ENCODE measurements around the gene GCSH.

Gene GCSH

DNA sequence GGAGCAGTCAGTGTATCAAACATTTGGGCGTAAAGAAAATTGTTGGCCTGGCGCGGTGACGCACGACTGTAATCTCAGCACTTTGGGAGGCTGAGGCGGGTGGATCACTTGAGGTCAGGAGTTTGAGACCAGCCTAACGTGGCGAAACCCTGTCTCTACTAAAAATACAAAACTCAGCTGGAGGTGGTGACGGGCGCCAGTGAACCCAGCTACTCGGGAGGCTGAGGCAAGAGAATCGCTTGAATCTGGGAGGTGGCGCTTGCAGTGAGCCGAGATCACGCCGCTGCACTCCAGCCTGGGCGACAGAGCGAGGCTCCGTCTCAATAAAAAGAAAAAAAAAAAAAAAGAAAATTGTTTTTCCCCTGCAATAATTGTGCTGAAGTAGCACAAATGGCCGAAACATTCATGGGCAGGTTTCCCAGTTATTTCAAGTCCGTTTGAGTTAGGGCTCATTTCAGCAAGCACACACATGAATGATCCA is 1.4 kb downstream of the GCSH start:
- Histone ChIP-seq H3K18ac (ENCODE audit: low read depth in 1 of 2, low read length in 2 of 2) (peak overlapping the region in 1 of 2 experiments; percentile 2), H3K27me3 (ENCODE audit: control insufficient read depth in 1 of 2, insufficient read depth in 1 of 2, low read length in 2 of 2) (no peaks in the 10 kb centered on the region), H3K23ac (ENCODE audit: low read length in 2 of 2) (no peak overlapping the region), H3K9ac (ENCODE audit: low read length) (peak overlapping the region; percentile 89), H4K8ac (ENCODE audit: low read length) (no peak overlapping the region), H3K14ac (ENCODE audit: low read length in 2 of 2) (no peak overlapping the region), H3K4me1 (ENCODE audit: control insufficient read depth, insufficient read depth, low read depth, low read length) (peaks cover 4% of the 10 kb centered on the region), H3K4me3 (ENCODE audit: insufficient read depth in 1 of 2, low read depth in 1 of 2, low read length in 2 of 2) (peak overlapping the region in 1 of 2 experiments; percentile 87), H3K36me3 (ENCODE audit: control insufficient read depth in 1 of 2, insufficient read depth in 2 of 2, low read depth in 1 of 2, low read length in 2 of 2) (peaks cover 3 to 5% of the 10 kb centered on the region in 2 experiments), H2BK12ac (ENCODE audit: low read length in 2 of 2) (no peak overlapping the region), H2AK5ac (ENCODE audit: low read length, severe bottlenecking) (no peak overlapping the region), H3K27ac (ENCODE audit: low read length, poor library complexity, severe bottlenecking) (no peak overlapping the region), H3K4ac (ENCODE audit: low read depth in 1 of 2, low read length in 2 of 2) (no peak overlapping the region), H2BK120ac (ENCODE audit: low read depth, low read length) (no peak overlapping the region), H2AFZ (ENCODE audit: low read depth, low read length) (no peak overlapping the region), H3K9me3 (ENCODE audit: control insufficient read depth, low read length) (no peaks in the 10 kb centered on the region), H2BK15ac (ENCODE audit: low read depth, poor library complexity, severe bottlenecking) (no peak overlapping the region), H3K4me2 (ENCODE audit: low read length, poor library complexity, severe bottlenecking) (no peak overlapping the region), H2BK5ac (ENCODE audit: low read depth, low read length, poor library complexity, severe bottlenecking) (no peak overlapping the region), H4K91ac (ENCODE audit: low read length) (no peak overlapping the region), H3K79me1 (replicated peaks; ENCODE audit: low read length, poor library complexity, severe bottlenecking) (peaks cover 14% of the 10 kb centered on the region)
- 71% methylated on average over 13 of the region's 21 CpGs for WGBS
- peak; percentile 17 for DNase-seq

DNA sequence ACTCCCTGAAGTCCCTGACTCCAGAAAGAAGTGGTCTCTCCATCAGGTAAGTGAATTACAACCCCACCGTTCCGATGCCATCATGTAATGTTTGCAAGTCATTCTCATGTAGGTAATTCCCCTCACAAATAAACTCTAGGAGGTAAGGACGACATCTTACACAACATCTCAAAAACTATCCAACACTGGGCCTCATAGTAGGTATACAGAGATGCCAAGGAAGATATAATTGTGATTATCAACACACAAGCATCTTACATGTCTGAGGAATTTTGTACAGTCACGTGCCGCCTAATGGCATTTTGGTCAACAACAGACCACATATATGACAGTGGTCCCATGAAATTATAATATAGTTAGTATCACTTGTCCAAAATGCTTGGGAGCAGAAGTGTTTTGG is 7.4 kb downstream of the GCSH start:
- no peak for DNase-seq
- H3K9me3 ChIP-seq (ENCODE audit: control insufficient read depth, low read length) = no peaks in the 10 kb centered on the region
- H3K27me3 ChIP-seq (ENCODE audit: control insufficient read depth in 1 of 2, insufficient read depth in 1 of 2, low read length in 2 of 2) = no peaks in the 10 kb centered on the region
- WGBS = 100% methylated on average over 2 of the region's 5 CpGs
- no peak overlapping the region for H3K27ac ChIP-seq (ENCODE audit: low read length, poor library complexity, severe bottlenecking)
- no peak overlapping the region for H2BK15ac ChIP-seq (ENCODE audit: low read depth, poor library complexity, severe bottlenecking)
- no peak overlapping the region for H3K4me3 ChIP-seq (ENCODE audit: insufficient read depth in 1 of 2, low read depth in 1 of 2, low read length in 2 of 2)
- no peak overlapping the region for H2BK120ac ChIP-seq (ENCODE audit: low read depth, low read length)
- no peak overlapping the region for H2AK5ac ChIP-seq (ENCODE audit: low read length, severe bottlenecking)
- H2AFZ ChIP-seq (ENCODE audit: low read depth, low read length) = no peak overlapping the region
- H3K4me2 ChIP-seq (ENCODE audit: low read length, poor library complexity, severe bottlenecking) = no peak overlapping the region
- H3K18ac ChIP-seq (ENCODE audit: low read depth in 1 of 2, low read length in 2 of 2) = no peak overlapping the region
- H3K79me1 ChIP-seq (replicated peaks; ENCODE audit: low read length, poor library complexity, severe bottlenecking) = peaks cover 28% of the 10 kb centered on the region
- no peaks in the 10 kb centered on the region for H3K4me1 ChIP-seq (ENCODE audit: control insufficient read depth, insufficient read depth, low read depth, low read length)
- H3K4ac ChIP-seq (ENCODE audit: low read depth in 1 of 2, low read length in 2 of 2) = no peak overlapping the region
- H4K8ac ChIP-seq (ENCODE audit: low read length) = no peak overlapping the region
- H3K14ac ChIP-seq (ENCODE audit: low read length in 2 of 2) = no peak overlapping the region
- no peak overlapping the region for H2BK5ac ChIP-seq (ENCODE audit: low read depth, low read length, poor library complexity, severe bottlenecking)
- peaks cover 3 to 28% of the 10 kb centered on the region in 2 experiments for H3K36me3 ChIP-seq (ENCODE audit: control insufficient read depth in 1 of 2, insufficient read depth in 2 of 2, low read depth in 1 of 2, low read length in 2 of 2)
- no peak overlapping the region for H3K9ac ChIP-seq (ENCODE audit: low read length)
- H2BK12ac ChIP-seq (ENCODE audit: low read length in 2 of 2) = no peak overlapping the region
- no peak overlapping the region for H4K91ac ChIP-seq (ENCODE audit: low read length)
- H3K23ac ChIP-seq (ENCODE audit: low read length in 2 of 2) = no peak overlapping the region

DNA sequence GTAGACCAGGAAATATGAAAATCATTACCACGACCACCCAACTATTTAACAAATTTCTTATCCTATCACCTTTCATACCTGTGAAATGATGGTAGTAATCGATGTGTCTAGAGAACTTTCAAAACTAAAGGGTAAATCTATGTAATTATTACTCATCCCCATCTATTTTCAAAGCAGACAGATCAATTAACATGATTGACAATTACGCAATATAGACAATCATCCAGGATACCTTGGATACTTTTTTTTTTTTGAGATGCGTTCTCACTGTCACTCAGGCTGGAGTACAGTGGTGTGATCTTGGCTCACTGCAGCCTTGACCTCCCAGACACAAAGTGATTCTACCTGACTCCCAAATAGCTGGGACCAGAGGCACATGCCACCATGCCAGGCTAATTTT is 15.2 kb downstream of the GCSH start:
- DNase-seq = no peak
- no peak overlapping the region for H3K27ac ChIP-seq (ENCODE audit: low read length, poor library complexity, severe bottlenecking)
- H2BK5ac ChIP-seq (ENCODE audit: low read depth, low read length, poor library complexity, severe bottlenecking) = no peak overlapping the region
- no peak overlapping the region for H2AK5ac ChIP-seq (ENCODE audit: low read length, severe bottlenecking)
- 100% methylated on average over 2 of the region's 4 CpGs for WGBS
- H3K4me3 ChIP-seq (ENCODE audit: insufficient read depth in 1 of 2, low read depth in 1 of 2, low read length in 2 of 2) = no peak overlapping the region
- H3K14ac ChIP-seq (ENCODE audit: low read length in 2 of 2) = no peak overlapping the region
- no peak overlapping the region for H3K23ac ChIP-seq (ENCODE audit: low read length in 2 of 2)
- no peak overlapping the region for H2AFZ ChIP-seq (ENCODE audit: low read depth, low read length)
- no peak overlapping the region for H2BK15ac ChIP-seq (ENCODE audit: low read depth, poor library complexity, severe bottlenecking)
- H3K18ac ChIP-seq (ENCODE audit: low read depth in 1 of 2, low read length in 2 of 2) = no peak overlapping the region
- H3K9ac ChIP-seq (ENCODE audit: low read length) = no peak overlapping the region
- H2BK12ac ChIP-seq (ENCODE audit: low read length in 2 of 2) = no peak overlapping the region
- H2BK120ac ChIP-seq (ENCODE audit: low read depth, low read length) = no peak overlapping the region
- H3K36me3 ChIP-seq (ENCODE audit: control insufficient read depth in 1 of 2, insufficient read depth in 2 of 2, low read depth in 1 of 2, low read length in 2 of 2) = peaks cover 0 to 11% of the 10 kb centered on the region in 2 experiments
- no peaks in the 10 kb centered on the region for H3K9me3 ChIP-seq (ENCODE audit: control insufficient read depth, low read length)
- no peak overlapping the region for H4K8ac ChIP-seq (ENCODE audit: low read length)
- H3K27me3 ChIP-seq (ENCODE audit: control insufficient read depth in 1 of 2, insufficient read depth in 1 of 2, low read length in 2 of 2) = no peaks in the 10 kb centered on the region
- H3K4me2 ChIP-seq (ENCODE audit: low read length, poor library complexity, severe bottlenecking) = no peak overlapping the region
- H3K79me1 ChIP-seq (replicated peaks; ENCODE audit: low read length, poor library complexity, severe bottlenecking) = peaks cover 5% of the 10 kb centered on the region
- H3K4ac ChIP-seq (ENCODE audit: low read depth in 1 of 2, low read length in 2 of 2) = no peak overlapping the region
- no peak overlapping the region for H4K91ac ChIP-seq (ENCODE audit: low read length)
- peaks cover 7% of the 10 kb centered on the region for H3K4me1 ChIP-seq (ENCODE audit: control insufficient read depth, insufficient read depth, low read depth, low read length)

DNA sequence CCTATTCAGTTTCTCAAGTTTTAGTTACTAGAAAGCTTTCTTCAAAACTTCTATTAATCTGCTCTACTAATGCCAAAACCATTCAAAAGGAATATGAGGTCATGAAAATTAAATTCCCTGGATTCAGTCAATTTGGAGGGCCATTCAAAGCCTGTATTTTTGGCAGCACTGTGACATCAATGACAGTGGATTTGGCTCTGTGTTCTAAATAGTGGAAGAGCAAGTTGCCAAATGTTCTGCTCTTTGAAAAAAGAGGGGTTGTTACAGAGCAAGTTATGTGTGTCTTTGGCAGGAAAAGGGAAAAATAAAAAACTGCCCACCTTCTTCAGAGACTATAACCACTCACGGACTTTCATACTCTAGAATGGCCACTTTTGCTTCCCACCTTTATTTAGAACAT is 16.0 kb downstream of the GCSH start:
- Histone ChIP-seq H4K8ac (ENCODE audit: low read length) (no peak overlapping the region), H3K23ac (ENCODE audit: low read length in 2 of 2) (no peak overlapping the region), H3K4ac (ENCODE audit: low read depth in 1 of 2, low read length in 2 of 2) (no peak overlapping the region), H3K9me3 (ENCODE audit: control insufficient read depth, low read length) (no peaks in the 10 kb centered on the region), H3K4me3 (ENCODE audit: insufficient read depth in 1 of 2, low read depth in 1 of 2, low read length in 2 of 2) (no peak overlapping the region), H2BK15ac (ENCODE audit: low read depth, poor library complexity, severe bottlenecking) (no peak overlapping the region), H3K36me3 (ENCODE audit: control insufficient read depth in 1 of 2, insufficient read depth in 2 of 2, low read depth in 1 of 2, low read length in 2 of 2) (peaks cover 0 to 8% of the 10 kb centered on the region in 2 experiments), H2BK12ac (ENCODE audit: low read length in 2 of 2) (no peak overlapping the region), H2AFZ (ENCODE audit: low read depth, low read length) (no peak overlapping the region), H3K79me1 (replicated peaks; ENCODE audit: low read length, poor library complexity, severe bottlenecking) (peaks cover 3% of the 10 kb centered on the region), H3K14ac (ENCODE audit: low read length in 2 of 2) (no peak overlapping the region), H3K4me2 (ENCODE audit: low read length, poor library complexity, severe bottlenecking) (no peak overlapping the region), H3K9ac (ENCODE audit: low read length) (no peak overlapping the region), H2BK120ac (ENCODE audit: low read depth, low read length) (no peak overlapping the region), H3K4me1 (ENCODE audit: control insufficient read depth, insufficient read depth, low read depth, low read length) (peaks cover 7% of the 10 kb centered on the region), H3K27ac (ENCODE audit: low read length, poor library complexity, severe bottlenecking) (no peak overlapping the region), H4K91ac (ENCODE audit: low read length) (no peak overlapping the region), H3K18ac (ENCODE audit: low read depth in 1 of 2, low read length in 2 of 2) (no peak overlapping the region), H3K27me3 (ENCODE audit: control insufficient read depth in 1 of 2, insufficient read depth in 1 of 2, low read length in 2 of 2) (no peaks in the 10 kb centered on the region), H2AK5ac (ENCODE audit: low read length, severe bottlenecking) (no peak overlapping the region), H2BK5ac (ENCODE audit: low read depth, low read length, poor library complexity, severe bottlenecking) (no peak overlapping the region)
- DNase-seq = no peak
- WGBS = 97% methylated on average over 1 of the region's 1 CpG
